Measurements from ENCODE around the gene SIK3. TPM values are rescaled to one million over a fixed set of nuclear protein-coding genes. Genes with fewer than 3 reads are reported as not detected.

The SIK3 gene
- total RNA-seq, 1 experiment from 2014 or later: 34.4 TPM

DNA sequence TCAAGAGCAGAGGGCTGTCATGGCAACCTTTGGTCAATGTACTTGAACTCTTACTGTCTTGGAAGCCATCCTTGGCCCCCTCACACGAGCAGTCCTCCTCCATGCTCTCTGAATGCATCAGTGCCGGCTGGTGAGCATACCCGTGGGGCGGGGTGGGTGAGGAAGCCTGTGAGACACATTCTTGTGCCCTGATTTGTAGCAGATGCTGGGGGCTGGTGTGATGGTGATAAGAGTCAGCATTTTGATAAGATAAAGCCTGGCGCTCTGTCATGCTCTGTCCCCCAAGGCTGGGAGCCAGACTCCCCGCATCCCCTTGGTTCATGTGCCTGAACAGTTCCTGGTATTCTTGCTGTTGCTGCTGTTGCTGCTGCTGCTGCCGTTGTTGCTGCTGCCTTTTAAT, 240.3 kb downstream of the SIK3 start:
- Mint-ChIP-seq H3K27ac (no peak overlapping the region), H3K4me3 (no peak overlapping the region), H3K36me3 (peaks cover 42% of the 10 kb centered on the region), H3K27me3 (ENCODE audit: low read depth) (no peaks in the 10 kb centered on the region), H3K4me1 (no peaks in the 10 kb centered on the region), H3K9me3 (no peaks in the 10 kb centered on the region)
- ATAC-seq (no peak), DNase-seq (ENCODE audit: low spot score) (no peak)
- CTCF ChIA-PET: no interaction called here
- POLR2A ChIA-PET: no interaction called here
- TF ChIP-seq ZNF396 (CRISPR knock-in tag; IDR thresholded peaks at IDR 0.05; ENCODE audit: borderline replicate concordance) (no peak), FOXP4 (CRISPR knock-in tag; IDR thresholded peaks at IDR 0.05) (no peak), FOXP1 (CRISPR knock-in tag; IDR thresholded peaks at IDR 0.05; ENCODE audit: borderline replicate concordance) (no peak), FOXK1 (CRISPR knock-in tag; IDR thresholded peaks at IDR 0.05) (no peak), ZNF138 (CRISPR knock-in tag; conservative IDR thresholded peaks at IDR 0.05) (no peak), MYBL2 (CRISPR knock-in tag; IDR thresholded peaks at IDR 0.05) (no peak), ATF1 (CRISPR knock-in tag; IDR thresholded peaks at IDR 0.05) (no peak)
- TF ChIP-seq, protein P1, sequence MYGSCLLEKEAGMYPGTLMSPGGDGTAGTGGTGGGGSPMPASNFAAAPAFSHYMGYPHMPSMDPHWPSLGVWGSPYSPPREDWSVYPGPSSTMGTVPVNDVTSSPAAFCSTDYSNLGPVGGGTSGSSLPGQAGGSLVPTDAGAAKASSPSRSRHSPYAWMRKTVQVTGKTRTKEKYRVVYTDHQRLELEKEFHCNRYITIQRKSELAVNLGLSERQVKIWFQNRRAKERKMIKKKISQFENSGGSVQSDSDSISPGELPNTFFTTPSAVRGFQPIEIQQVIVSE (CRISPR knock-in tag; IDR thresholded peaks at IDR 0.05; ENCODE audit: borderline replicate concordance): no peak
- TF ChIP-seq, protein P2, sequence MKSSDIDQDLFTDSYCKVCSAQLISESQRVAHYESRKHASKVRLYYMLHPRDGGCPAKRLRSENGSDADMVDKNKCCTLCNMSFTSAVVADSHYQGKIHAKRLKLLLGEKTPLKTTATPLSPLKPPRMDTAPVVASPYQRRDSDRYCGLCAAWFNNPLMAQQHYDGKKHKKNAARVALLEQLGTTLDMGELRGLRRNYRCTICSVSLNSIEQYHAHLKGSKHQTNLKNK (CRISPR knock-in tag; IDR thresholded peaks at IDR 0.05): no peak

DNA sequence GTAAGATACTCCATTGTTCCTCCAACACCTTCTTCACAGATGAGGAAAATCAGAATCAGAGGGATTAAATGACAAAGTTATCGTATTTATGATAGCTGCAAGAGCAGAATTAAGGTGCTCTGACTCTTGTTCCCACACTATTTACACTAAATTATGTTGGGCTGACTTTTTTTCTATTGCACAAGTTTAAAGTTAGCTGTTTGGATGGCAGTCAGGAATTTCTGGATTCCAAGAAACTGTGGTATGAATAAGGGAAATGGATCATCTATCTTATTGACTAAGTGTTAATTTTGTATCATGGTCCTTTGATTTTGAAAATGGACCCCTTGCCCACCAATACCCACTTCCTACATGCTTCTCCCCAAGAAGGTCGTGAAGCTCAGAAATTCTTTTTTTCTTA, 240.9 kb downstream of the SIK3 start:
- POLR2A ChIA-PET: no interaction called here
- H3K36me3 Mint-ChIP-seq: peaks cover 40% of the 10 kb centered on the region
- no peaks in the 10 kb centered on the region for H3K4me1 Mint-ChIP-seq
- no peak overlapping the region for H3K4me3 Mint-ChIP-seq
- ATAC-seq (no peak), DNase-seq (ENCODE audit: low spot score) (no peak)
- H3K27ac Mint-ChIP-seq: no peak overlapping the region
- CTCF ChIA-PET: interaction anchor here (1.4 kb wide), 1 partner anchor 66 kb away, joined by 3 read pairs; no protein-coding TSS in a partner anchor
- no peak for TF ChIP-seq SMAD4 (CRISPR knock-in tag; IDR thresholded peaks at IDR 0.05)
- no peak for TF ChIP-seq TEAD1 (CRISPR knock-in tag; IDR thresholded peaks at IDR 0.05)
- TF ChIP-seq, protein P3, sequence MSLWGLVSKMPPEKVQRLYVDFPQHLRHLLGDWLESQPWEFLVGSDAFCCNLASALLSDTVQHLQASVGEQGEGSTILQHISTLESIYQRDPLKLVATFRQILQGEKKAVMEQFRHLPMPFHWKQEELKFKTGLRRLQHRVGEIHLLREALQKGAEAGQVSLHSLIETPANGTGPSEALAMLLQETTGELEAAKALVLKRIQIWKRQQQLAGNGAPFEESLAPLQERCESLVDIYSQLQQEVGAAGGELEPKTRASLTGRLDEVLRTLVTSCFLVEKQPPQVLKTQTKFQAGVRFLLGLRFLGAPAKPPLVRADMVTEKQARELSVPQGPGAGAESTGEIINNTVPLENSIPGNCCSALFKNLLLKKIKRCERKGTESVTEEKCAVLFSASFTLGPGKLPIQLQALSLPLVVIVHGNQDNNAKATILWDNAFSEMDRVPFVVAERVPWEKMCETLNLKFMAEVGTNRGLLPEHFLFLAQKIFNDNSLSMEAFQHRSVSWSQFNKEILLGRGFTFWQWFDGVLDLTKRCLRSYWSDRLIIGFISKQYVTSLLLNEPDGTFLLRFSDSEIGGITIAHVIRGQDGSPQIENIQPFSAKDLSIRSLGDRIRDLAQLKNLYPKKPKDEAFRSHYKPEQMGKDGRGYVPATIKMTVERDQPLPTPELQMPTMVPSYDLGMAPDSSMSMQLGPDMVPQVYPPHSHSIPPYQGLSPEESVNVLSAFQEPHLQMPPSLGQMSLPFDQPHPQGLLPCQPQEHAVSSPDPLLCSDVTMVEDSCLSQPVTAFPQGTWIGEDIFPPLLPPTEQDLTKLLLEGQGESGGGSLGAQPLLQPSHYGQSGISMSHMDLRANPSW (CRISPR knock-in tag; conservative IDR thresholded peaks at IDR 0.05; ENCODE audit: low read depth): no peak
- TF ChIP-seq FOXP4 (CRISPR knock-in tag; IDR thresholded peaks at IDR 0.05): no peak
- no peak for TF ChIP-seq NFE2L1 (CRISPR knock-in tag; IDR thresholded peaks at IDR 0.05)
- H3K9me3 Mint-ChIP-seq: no peaks in the 10 kb centered on the region
- H3K27me3 Mint-ChIP-seq (ENCODE audit: low read depth): no peaks in the 10 kb centered on the region

GRCh38 chr11:116856423-116856822, 241.8 kb downstream of the SIK3 start:
- H3K4me3 Mint-ChIP-seq: no peak overlapping the region
- no peaks in the 10 kb centered on the region for H3K27me3 Mint-ChIP-seq (ENCODE audit: low read depth)
- H3K4me1 Mint-ChIP-seq: no peaks in the 10 kb centered on the region
- no peaks in the 10 kb centered on the region for H3K9me3 Mint-ChIP-seq
- H3K36me3 Mint-ChIP-seq: peaks cover 34% of the 10 kb centered on the region
- ChIA-PET CTCF (interaction anchor here (1.4 to 1.5 kb wide), 2 partner anchors 21 to 65 kb away, joined by 3 to 8 read pairs; no protein-coding TSS in a partner anchor), POLR2A (no interaction called here)
- DNase-seq (ENCODE audit: low spot score) (no peak), ATAC-seq (no peak)
- H3K27ac Mint-ChIP-seq: no peak overlapping the region
- TF ChIP-seq, protein P2 (CRISPR knock-in tag; IDR thresholded peaks at IDR 0.05): no peak
- TF ChIP-seq, protein P4, sequence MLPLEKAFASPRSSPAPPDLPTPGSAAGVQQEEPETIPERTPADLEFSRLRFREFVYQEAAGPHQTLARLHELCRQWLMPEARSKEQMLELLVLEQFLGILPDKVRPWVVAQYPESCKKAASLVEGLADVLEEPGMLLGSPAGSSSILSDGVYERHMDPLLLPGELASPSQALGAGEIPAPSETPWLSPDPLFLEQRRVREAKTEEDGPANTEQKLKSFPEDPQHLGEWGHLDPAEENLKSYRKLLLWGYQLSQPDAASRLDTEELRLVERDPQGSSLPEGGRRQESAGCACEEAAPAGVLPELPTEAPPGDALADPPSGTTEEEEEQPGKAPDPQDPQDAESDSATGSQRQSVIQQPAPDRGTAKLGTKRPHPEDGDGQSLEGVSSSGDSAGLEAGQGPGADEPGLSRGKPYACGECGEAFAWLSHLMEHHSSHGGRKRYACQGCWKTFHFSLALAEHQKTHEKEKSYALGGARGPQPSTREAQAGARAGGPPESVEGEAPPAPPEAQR (CRISPR knock-in tag; IDR thresholded peaks at IDR 0.05): no peak
- TF ChIP-seq ESRRA (CRISPR knock-in tag; IDR thresholded peaks at IDR 0.05; ENCODE audit: borderline replicate concordance) (no peak), HMGA2 (CRISPR knock-in tag; IDR thresholded peaks at IDR 0.05) (no peak), E2F5 (CRISPR knock-in tag; IDR thresholded peaks at IDR 0.05) (no peak), SMAD4 (CRISPR knock-in tag; IDR thresholded peaks at IDR 0.05) (no peak)
- TF ChIP-seq, protein P5, sequence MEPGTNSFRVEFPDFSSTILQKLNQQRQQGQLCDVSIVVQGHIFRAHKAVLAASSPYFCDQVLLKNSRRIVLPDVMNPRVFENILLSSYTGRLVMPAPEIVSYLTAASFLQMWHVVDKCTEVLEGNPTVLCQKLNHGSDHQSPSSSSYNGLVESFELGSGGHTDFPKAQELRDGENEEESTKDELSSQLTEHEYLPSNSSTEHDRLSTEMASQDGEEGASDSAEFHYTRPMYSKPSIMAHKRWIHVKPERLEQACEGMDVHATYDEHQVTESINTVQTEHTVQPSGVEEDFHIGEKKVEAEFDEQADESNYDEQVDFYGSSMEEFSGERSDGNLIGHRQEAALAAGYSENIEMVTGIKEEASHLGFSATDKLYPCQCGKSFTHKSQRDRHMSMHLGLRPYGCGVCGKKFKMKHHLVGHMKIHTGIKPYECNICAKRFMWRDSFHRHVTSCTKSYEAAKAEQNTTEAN (CRISPR knock-in tag; IDR thresholded peaks at IDR 0.05): no peak

All from WTC11 (cell line).